CD1c-positive myeloid dendritic cell (primary cell): ENCODE data around the gene SLC7A9.
"Not testable (repeated sequence)": the region's sequence is repeated elsewhere in the genome, so short reads cannot be mapped to it uniquely, and the experiment has no call there.

Experiments used
- DNase-seq: peaks from one replicate; pipeline ENCODE4 v3.0.0-alpha.2; 2016; ENCODE audit errors: extremely low spot score

The SLC7A9 gene

GRCh38 chr19:32800754-32801153, 68.8 kb downstream of the SLC7A9 start:
- DNase-seq = no peak

- no peak for DNase-seq
These were observed 69.4 kb downstream of the SLC7A9 start for GRCh38 chr19:32800191-32800590.

- DNase-seq = no peak
These were observed 71.4 kb downstream of the SLC7A9 start for GRCh38 chr19:32798201-32798600.

- no peak for DNase-seq
These were observed 80.1 kb downstream of the SLC7A9 start for GRCh38 chr19:32789429-32789828.

DNA sequence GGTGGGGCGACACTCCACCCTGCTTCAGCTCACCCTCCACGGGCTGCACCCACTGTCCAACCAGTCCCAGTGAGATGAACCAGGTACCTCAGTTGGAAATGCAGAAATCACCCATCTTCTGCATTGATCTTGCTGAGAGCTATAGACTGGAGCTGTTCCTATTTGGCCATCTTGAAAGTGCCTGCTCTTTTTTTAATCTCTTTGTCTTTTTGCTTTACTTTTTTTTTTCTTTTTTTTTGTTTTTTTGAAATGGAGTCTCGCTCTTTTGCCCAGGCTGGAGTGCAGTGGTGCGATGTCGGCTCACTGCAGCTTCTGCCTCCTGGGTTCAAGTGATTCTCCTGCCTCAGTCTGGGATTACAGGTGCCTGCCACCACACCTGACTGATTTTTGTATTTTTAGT, 81.7 kb downstream of the SLC7A9 start:
- not testable (repeated sequence) for DNase-seq

- DNase-seq = not testable (repeated sequence)
These were observed 82.3 kb downstream of the SLC7A9 start for GRCh38 chr19:32787161-32787813.

DNA sequence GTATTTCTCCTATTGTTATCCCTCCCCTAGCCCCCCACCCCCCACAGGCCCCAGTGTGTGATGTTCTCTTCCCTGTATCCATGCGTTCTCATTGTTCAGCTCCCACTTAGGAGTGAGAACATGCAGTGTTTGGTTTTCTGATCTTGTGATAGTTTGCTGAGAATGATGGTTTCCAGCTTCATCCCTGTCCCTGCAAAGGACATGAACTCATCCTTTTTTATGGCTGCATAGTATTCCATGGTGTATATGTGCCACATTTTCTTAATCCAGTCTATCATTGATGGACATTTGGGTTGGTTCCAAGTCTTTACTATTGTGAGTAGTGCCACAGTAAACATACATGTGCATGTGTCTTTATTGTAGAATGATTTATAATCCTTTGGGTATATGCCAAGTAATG, 87.5 kb downstream of the SLC7A9 start:
- DNase-seq = not testable (repeated sequence)

- DNase-seq = no peak
These were observed 88.3 kb downstream of the SLC7A9 start for GRCh38 chr19:32781280-32781679.
